Pancreas (tissue), 10 donors: Measurements from ENCODE around the gene MYOCOS. TPM values are rescaled to one million over a fixed set of nuclear protein-coding genes. Genes with fewer than 3 reads are reported as not detected.

Experiments used
- ATAC-seq, 4 donors: fragments of 200-7000 bp; cut with Tn5 transposase; one replicate each; pipeline versions ENCODE4 v1.8.0 to v1.9.1; 2020; ENCODE audit warnings: mild to moderate bottlenecking in 4 of 4, moderate library complexity in 4 of 4
- DNase-seq, 6 donors: peaks; one replicate each; pipeline ENCODE4 v3.0.0-alpha.2; 2020
- FAIRE-seq: peaks from 2 replicates; lab custom pipeline; 2012; peaks lifted over from hg19 to GRCh38; lab: Jason Lieb, UNC
- H3K27ac ChIP-seq, 4 donors: fragments of 200-600 bp; sonication (generic); 1 replicate in 3 of 4; 2 replicates in 1 of 4; pipeline versions ENCODE4 v1.5.0 to v1.8.0; 2020
- H3K27me3 ChIP-seq, 4 donors: fragments of 200-600 bp; one replicate each; pipeline ENCODE4 v1.8.0; 2021
- H3K36me3 ChIP-seq, 3 donors: fragments of 200-600 bp; sonication (generic) in 1 of 3; one replicate each; pipeline versions ENCODE4 v1.5.0 to v1.8.0; 2020 to 2021
- H3K4me1 ChIP-seq, 3 donors: fragments of 200-600 bp; one replicate each; pipeline ENCODE4 v1.8.0; 2021
- H3K4me3 ChIP-seq, 4 donors: fragments of 200-600 bp; sonication (generic) in 2 of 4; one replicate each; pipeline versions ENCODE4 v1.5.0 to v1.8.0; 2020 to 2021
- H3K9me3 ChIP-seq, 4 donors: fragments of 200-600 bp; one replicate each; pipeline ENCODE4 v1.8.0; 2021
- CTCF ChIP-seq, 4 donors: fragments of 200-600 bp; sonication (generic) in 3 of 4; IDR thresholded peaks; one replicate each; pipeline versions ENCODE4 v1.5.0 to v1.8.0; 2021; ENCODE audit warnings: antibody characterized with exemption in 4 of 4
- WGBS, 2 donors: extraction: QIAGEN DNeasy Blood & Tissue Kit; methylation state at CpG; one replicate each; pipeline ENCODE4 v1.1.7; 2013; 5-methylcytosine and 5-hydroxymethylcytosine counted together
- intact Hi-C, 3 donors: fragments of 100-400 bp; cut with DNase I; formaldehyde crosslinking; loops; one replicate each; pipeline versions ENCODE4 v1.11.1 to v1.14.2; 2022
- polyA plus RNA-seq, 2 donors: library from polyadenylated mRNA; stranded (reverse); fragments of 200-250 nt; gene quantifications; one replicate each; pipeline ENCODE4 v1.2.3, GENCODE V29; 2013
- total RNA-seq, 6 donors: library from RNA; stranded (reverse); fragmentation: NEBNext Ultra II Directional in 4 of 6; extraction: Animal tissue kit (Norgen Biotek cat#: 25700) in 4 of 6; gene quantifications; one replicate each; pipeline versions ENCODE4 v1.2.1 to v1.2.4, GENCODE V29; 2021 to 2023
- donor health status: healthy with polysubstance abuse.
- donor health status: DM: no; HTN: no; CAD: no; lungs with moderate emphysema.
- donor health status: DM: no; HTN: no; CAD: no.
- donor health status: control.
- donor health status: control.
- donor health status: Bipolar disorder and iron deficiency.
- donor health status: DM: yes; HTN: yes; CAD: no.
- donor health status: DM: no; HTN: no; CAD: no.
- donor health status: DM: no; HTN: no; CAD: no.
- donor health status: DM: yes; HTN: yes; CAD: no.

Gene MYOCOS
- total and polyA plus RNA-seq, 8 donors: 0.05 TPM; not detected in 7

GRCh38 chr1:171641076-171641864 is 19.2 kb downstream of the MYOCOS start:
- no peaks in the 10 kb centered on the region for H3K4me1 ChIP-seq
- no peak overlapping the region for H3K27ac ChIP-seq
- intact Hi-C loops: loop anchor here in 1 of 3 donors (10.0 kb wide), 1 partner anchor 344 kb away; no protein-coding TSS in a partner anchor
- no peak for DNase-seq
- H3K36me3 ChIP-seq: no peaks in the 10 kb centered on the region
- H3K9me3 ChIP-seq: no peaks in the 10 kb centered on the region
- 49 to 53% methylated on average over 10 of the region's 10 CpGs for WGBS, 2 donors
- no peak for FAIRE-seq
- no peaks in the 10 kb centered on the region for H3K27me3 ChIP-seq
- no peak for ATAC-seq
- TF ChIP-seq CTCF (IDR thresholded peaks at IDR 0.05): no peak
- no peak overlapping the region for H3K4me3 ChIP-seq

DNA sequence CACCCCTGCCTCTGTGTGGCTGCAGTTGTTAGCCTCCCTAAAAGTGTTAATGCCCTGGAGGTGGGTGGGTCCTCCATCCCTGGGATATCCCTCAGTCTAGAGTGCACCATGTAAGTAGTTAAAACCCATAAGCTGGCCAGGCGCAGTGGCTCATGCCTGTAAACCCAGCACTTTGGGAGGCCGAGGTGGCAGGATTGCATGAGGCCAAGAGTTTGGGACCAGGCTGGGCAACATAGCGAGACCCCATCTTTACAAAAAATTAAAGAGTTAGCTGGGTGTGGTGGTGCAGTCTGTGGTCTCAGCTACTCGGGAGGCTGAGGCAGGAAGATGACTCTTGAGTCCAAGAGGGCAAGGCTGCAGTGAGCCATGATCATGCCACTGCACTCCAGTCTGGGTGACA is 20.2 kb downstream of the MYOCOS start:
- FAIRE-seq (no peak), ATAC-seq (no peak), DNase-seq (no peak)
- WGBS, 2 donors: 76 to 77% methylated on average over 4 of the region's 4 CpGs
- H3K4me1 ChIP-seq: no peaks in the 10 kb centered on the region
- intact Hi-C loops: loop anchor here in 1 of 3 donors (10.0 kb wide), 1 partner anchor 343 kb away; no protein-coding TSS in a partner anchor
- no peaks in the 10 kb centered on the region for H3K36me3 ChIP-seq
- no peak for TF ChIP-seq CTCF (IDR thresholded peaks at IDR 0.05)
- no peak overlapping the region for H3K27ac ChIP-seq
- H3K4me3 ChIP-seq: no peak overlapping the region
- no peaks in the 10 kb centered on the region for H3K27me3 ChIP-seq
- no peaks in the 10 kb centered on the region for H3K9me3 ChIP-seq

DNA sequence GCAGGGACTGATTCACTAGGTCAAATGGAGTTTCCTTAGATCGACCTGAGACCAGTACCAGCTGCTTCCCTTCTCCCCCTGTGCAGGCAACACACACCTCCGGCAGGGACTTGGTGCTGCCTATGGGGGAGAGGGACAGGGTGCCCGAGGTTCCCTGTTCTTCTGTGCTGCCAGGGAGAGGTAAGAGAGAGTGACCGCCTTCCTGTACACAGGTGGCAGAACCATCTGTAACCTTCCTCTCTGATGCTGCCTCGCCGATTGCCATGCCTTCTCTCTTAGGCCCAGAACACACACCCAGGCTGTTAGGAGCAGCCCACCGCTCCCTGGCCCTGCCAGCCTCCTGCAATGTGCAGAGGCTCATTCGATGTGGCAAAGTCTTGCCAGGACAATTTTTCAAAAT is 21.1 kb downstream of the MYOCOS start:
- H3K4me1 ChIP-seq: no peaks in the 10 kb centered on the region
- H3K9me3 ChIP-seq: no peaks in the 10 kb centered on the region
- 58 to 67% methylated on average over 8 of the region's 8 CpGs for WGBS, 2 donors
- no peak for ATAC-seq
- TF ChIP-seq CTCF (IDR thresholded peaks at IDR 0.05): no peak
- intact Hi-C loops: loop anchor here in 1 of 3 donors (10.0 kb wide), 1 partner anchor 342 kb away; no protein-coding TSS in a partner anchor
- H3K4me3 ChIP-seq: no peak overlapping the region
- no peaks in the 10 kb centered on the region for H3K27me3 ChIP-seq
- no peak overlapping the region for H3K27ac ChIP-seq
- DNase-seq: no peak
- no peaks in the 10 kb centered on the region for H3K36me3 ChIP-seq
- FAIRE-seq: no peak

GRCh38 chr1:171644805-171645483 is 22.9 kb downstream of the MYOCOS start:
- peak; percentile 24 to 55 (median 48) for TF ChIP-seq CTCF (IDR thresholded peaks at IDR 0.05)
- no peak overlapping the region for H3K27ac ChIP-seq
- WGBS, 2 donors: 13% methylated on average over 15 of the region's 15 CpGs
- H3K36me3 ChIP-seq: no peaks in the 10 kb centered on the region
- no peak for FAIRE-seq
- no peaks in the 10 kb centered on the region for H3K4me1 ChIP-seq
- peak in 5 of 6 donors; percentile 59 to 76 (median 62) for DNase-seq
- ATAC-seq: peak; percentile 92 to 97 (median 94)
- no peaks in the 10 kb centered on the region for H3K27me3 ChIP-seq
- intact Hi-C loops: loop anchor here in 1 of 3 donors (10.0 kb wide), 1 partner anchor 340 kb away; no protein-coding TSS in a partner anchor
- no peaks in the 10 kb centered on the region for H3K9me3 ChIP-seq
- no peak overlapping the region for H3K4me3 ChIP-seq
